HG02884 (cell line): ENCODE measurements around the gene TP53AIP1.

ENCODE experiments used
- ATAC-seq: cut with Tn5 transposase; IDR thresholded peaks from one replicate; pipeline ENCODE4 v1.9.1; 2021; ENCODE audit warnings: mild to moderate bottlenecking, moderate library complexity; ENCODE audit not compliant: unreplicated experiment

The TP53AIP1 gene

DNA sequence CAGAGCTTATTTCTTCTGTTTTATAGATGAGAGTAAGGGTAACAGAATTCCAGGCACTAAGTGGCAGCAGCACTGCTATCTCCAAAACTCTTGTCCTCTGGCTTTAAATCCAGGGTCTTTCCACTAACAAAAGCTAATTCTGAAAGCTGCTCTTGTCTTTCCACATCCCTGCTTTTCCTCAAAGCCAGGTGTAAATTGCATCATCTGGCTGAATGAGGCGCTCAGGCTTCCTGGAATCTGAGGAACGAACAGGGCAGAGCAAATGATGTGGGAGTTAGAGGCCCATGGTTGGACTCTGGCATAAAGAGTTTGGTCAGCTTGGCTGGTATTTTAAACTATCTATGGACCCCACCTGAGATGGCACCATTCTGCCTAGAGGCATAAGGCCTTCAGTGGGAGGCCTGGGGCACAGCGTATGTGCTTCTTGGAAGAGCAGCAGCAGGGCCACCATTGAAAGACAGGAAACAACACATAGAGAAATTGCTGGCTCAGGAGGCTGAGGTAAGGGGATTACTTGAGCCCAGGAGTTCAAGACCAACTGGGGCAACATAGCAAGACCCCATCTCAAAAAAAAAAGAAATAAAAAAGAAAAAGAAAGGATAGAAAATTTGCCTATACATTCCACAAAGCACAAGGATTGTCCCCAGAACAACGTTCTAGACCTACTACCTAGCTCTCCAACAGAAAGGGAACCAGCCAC is 49.7 kb downstream of the TP53AIP1 start:
- ATAC-seq: no peak

GRCh38 chr11:128891913-128892398 is 50.7 kb downstream of the TP53AIP1 start:
- no peak for ATAC-seq

GRCh38 chr11:128890543-128891368 is 51.9 kb downstream of the TP53AIP1 start, which contains the start of gene KCNJ5:
TSS of gene KCNJ5 (plus strand) at chr11:128891356. CDS start at chr11:128911274, 19,918 bp downstream.
- ATAC-seq: no peak

- ATAC-seq: no peak
These were observed 52.5 kb downstream of the TP53AIP1 start for GRCh38 chr11:128890216-128890542.

DNA sequence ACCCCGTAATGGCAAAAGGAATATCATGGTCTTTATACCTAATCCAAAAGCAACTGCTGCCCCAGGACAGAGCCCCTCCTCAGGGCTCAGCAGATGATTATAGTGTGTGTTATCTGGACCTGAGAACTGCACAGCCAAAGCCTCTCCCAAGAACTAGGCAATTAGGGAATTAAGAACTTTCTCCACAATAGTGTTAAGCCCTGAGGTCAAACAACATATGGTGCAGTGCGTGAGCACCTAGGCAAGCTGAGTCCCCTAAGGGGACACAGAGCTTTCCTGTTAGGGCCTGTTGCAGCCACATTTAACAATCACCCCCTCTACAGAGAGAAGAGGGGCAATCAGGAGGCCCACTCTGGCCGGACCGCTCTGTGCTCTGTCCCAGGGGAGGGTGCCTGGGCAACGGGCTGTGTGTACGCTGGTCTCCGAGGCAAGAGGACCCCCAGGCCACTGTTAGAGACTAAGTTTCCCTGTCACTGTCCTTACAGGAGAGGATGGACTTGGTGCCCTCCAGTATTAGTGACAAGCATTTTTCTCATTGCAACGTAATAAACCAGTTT is 52.9 kb downstream of the TP53AIP1 start:
- no peak for ATAC-seq

DNA sequence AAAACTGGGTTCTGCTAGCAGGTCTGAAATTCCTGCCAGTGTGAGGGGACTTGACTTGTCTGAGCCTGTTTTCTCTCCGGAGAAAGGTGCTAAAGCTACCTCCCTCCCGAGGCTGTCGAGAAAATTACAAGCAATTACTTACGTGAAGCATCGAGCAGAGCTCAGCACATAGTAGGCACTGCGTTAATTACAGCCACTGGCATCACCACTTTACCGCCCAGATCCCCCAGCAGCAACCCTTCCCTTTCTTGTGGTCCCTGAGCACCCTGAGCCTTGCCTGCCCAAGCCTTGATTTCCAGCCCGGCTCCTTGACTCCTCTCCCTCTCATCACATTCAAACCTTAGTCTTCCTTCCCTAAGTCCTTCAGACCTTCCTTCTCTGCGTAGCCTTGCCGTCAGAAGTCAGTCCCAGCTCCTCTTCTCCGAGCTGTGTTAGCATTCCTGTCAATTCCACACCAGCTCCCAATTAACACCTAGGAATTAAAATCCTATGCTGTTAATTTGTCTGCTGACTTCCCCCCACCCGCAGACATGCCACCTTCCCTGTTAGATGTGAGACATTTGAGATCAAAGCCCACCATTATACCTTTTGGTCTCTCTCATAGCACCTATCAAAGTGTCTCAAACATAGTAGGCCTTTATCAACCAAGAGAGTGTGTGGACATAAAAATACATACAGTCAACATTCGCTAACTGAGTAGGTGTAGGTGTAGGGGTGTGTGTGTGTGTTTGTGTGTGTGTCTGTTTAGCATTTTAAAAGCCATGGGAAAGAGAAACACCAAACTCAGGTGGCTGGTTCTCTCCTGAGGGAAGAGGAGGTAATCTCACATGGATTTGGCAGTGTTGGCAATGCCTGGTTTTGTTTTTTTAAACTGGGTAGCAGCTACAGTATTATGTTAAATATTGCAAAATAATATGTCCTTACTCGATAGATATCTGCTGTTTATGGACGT is 54.4 kb downstream of the TP53AIP1 start:
- no peak for ATAC-seq

DNA sequence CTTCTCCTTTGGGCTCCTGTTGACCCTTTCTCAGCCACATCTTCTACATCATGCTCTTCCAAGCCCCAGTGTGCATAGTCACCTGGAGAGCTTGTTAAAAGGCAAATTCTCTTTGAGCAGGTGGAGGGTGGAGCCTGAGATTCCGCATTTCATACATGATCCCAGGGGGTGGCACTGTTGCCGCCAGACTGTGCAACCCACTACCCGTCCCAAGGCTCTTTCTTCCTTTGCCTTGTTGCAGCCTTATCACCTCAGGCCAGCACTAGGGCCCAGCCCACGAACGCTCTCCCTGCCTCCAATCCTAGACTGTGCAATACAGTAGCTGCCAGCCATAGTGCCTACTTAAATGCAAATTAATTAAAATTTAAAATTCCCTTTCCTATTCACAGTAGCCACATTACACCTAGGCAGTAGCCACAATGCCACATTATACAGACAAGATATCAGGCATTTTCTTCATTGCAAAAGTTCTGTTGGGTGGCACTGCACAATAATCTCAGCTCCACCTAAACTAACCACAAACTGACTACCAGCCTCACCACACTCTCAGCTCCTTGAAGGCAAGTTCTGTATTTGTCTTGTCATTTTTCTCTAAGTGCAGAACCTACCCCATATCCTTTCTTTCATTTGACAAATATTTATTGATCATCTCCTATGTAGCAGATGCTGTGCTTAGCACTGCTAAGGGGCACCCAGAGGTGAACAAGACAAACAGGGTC is 56.1 kb downstream of the TP53AIP1 start:
- ATAC-seq: no peak
